Pancreas (tissue), 10 donors: ENCODE measurements around the gene NFIA. TPM values are rescaled to one million over a fixed set of nuclear protein-coding genes. Genes with fewer than 3 reads are reported as not detected.
A peak's percentile ranks its signal among the peaks of the same experiment; 100 is the strongest.

Experiments
- ATAC-seq, 4 donors: fragments of 200-7000 bp; cut with Tn5 transposase; one replicate each; pipeline versions ENCODE4 v1.8.0 to v1.9.1; 2020; ENCODE audit warnings: mild to moderate bottlenecking in 4 of 4, moderate library complexity in 4 of 4
- DNase-seq, 6 donors: peaks; one replicate each; pipeline ENCODE4 v3.0.0-alpha.2; 2020
- FAIRE-seq: peaks from 2 replicates; lab custom pipeline; 2012; peaks lifted over from hg19 to GRCh38; lab: Jason Lieb, UNC
- H3K27ac ChIP-seq, 4 donors: fragments of 200-600 bp; sonication (generic); 1 replicate in 3 of 4; 2 replicates in 1 of 4; pipeline versions ENCODE4 v1.5.0 to v1.8.0; 2020
- H3K27me3 ChIP-seq, 4 donors: fragments of 200-600 bp; one replicate each; pipeline ENCODE4 v1.8.0; 2021
- H3K36me3 ChIP-seq, 3 donors: fragments of 200-600 bp; sonication (generic) in 1 of 3; one replicate each; pipeline versions ENCODE4 v1.5.0 to v1.8.0; 2020 to 2021
- H3K4me1 ChIP-seq, 3 donors: fragments of 200-600 bp; one replicate each; pipeline ENCODE4 v1.8.0; 2021
- H3K4me3 ChIP-seq, 4 donors: fragments of 200-600 bp; sonication (generic) in 2 of 4; one replicate each; pipeline versions ENCODE4 v1.5.0 to v1.8.0; 2020 to 2021
- H3K9me3 ChIP-seq, 4 donors: fragments of 200-600 bp; one replicate each; pipeline ENCODE4 v1.8.0; 2021
- CTCF ChIP-seq, 4 donors: fragments of 200-600 bp; sonication (generic) in 3 of 4; IDR thresholded peaks; one replicate each; pipeline versions ENCODE4 v1.5.0 to v1.8.0; 2021; ENCODE audit warnings: antibody characterized with exemption in 4 of 4
- WGBS, 2 donors: extraction: QIAGEN DNeasy Blood & Tissue Kit; methylation state at CpG; one replicate each; pipeline ENCODE4 v1.1.7; 2013; 5-methylcytosine and 5-hydroxymethylcytosine counted together
- intact Hi-C, 3 donors: fragments of 100-400 bp; cut with DNase I; formaldehyde crosslinking; loops; one replicate each; pipeline versions ENCODE4 v1.11.1 to v1.14.2; 2022
- polyA plus RNA-seq, 2 donors: library from polyadenylated mRNA; stranded (reverse); fragments of 200-250 nt; gene quantifications; one replicate each; pipeline ENCODE4 v1.2.3, GENCODE V29; 2013
- total RNA-seq, 6 donors: library from RNA; stranded (reverse); fragmentation: NEBNext Ultra II Directional in 4 of 6; extraction: Animal tissue kit (Norgen Biotek cat#: 25700) in 4 of 6; gene quantifications; one replicate each; pipeline versions ENCODE4 v1.2.1 to v1.2.4, GENCODE V29; 2021 to 2023
- donor health status: healthy with polysubstance abuse.
- donor health status: DM: no; HTN: no; CAD: no; lungs with moderate emphysema.
- donor health status: DM: no; HTN: no; CAD: no.
- donor health status: control.
- donor health status: control.
- donor health status: Bipolar disorder and iron deficiency.
- donor health status: DM: yes; HTN: yes; CAD: no.
- donor health status: DM: no; HTN: no; CAD: no.
- donor health status: DM: no; HTN: no; CAD: no.
- donor health status: DM: yes; HTN: yes; CAD: no.

NFIA gene
- total and polyA plus RNA-seq, 8 donors: 4.9 to 48.1 (median 30.2) TPM

- Histone ChIP-seq H3K36me3 (no peaks in the 10 kb centered on the region), H3K4me1 (peaks cover 6 to 22% (median 8%) of the 10 kb centered on the region in 3 donors), H3K9me3 (no peaks in the 10 kb centered on the region), H3K27me3 (no peaks in the 10 kb centered on the region), H3K4me3 (peak overlapping the region in 2 of 4 donors; percentile 86 to 91), H3K27ac (peak overlapping the region in 3 of 4 donors; percentile 94 to 99 (median 95))
- DNase-seq (no peak), FAIRE-seq (no peak), ATAC-seq (no peak)
- intact Hi-C loops: loop anchor here in 1 of 3 donors (10.0 kb wide), 1 partner anchor 283 kb away; no protein-coding TSS in a partner anchor
- 31 to 41% methylated on average over 4 of the region's 4 CpGs for WGBS, 2 donors
- no peak for TF ChIP-seq CTCF (IDR thresholded peaks at IDR 0.05)
Measured at GRCh38 chr1:61051443-61051718, 31.0 kb upstream of the NFIA start.

- ATAC-seq: no peak
- intact Hi-C loops: loop anchor here in 1 of 3 donors (10.0 kb wide), 1 partner anchor 283 kb away; no protein-coding TSS in a partner anchor
- peak in 1 of 6 donors; percentile 16 for DNase-seq
- H3K9me3 ChIP-seq: no peaks in the 10 kb centered on the region
- H3K27ac ChIP-seq: peak overlapping the region in 1 of 4 donors; percentile 95
- TF ChIP-seq CTCF (IDR thresholded peaks at IDR 0.05): no peak
- no peak for FAIRE-seq
- peaks cover 6 to 22% (median 8%) of the 10 kb centered on the region in 3 donors for H3K4me1 ChIP-seq
- 93 to 95% methylated on average over 23 of the region's 23 CpGs for WGBS, 2 donors
- H3K27me3 ChIP-seq: no peaks in the 10 kb centered on the region
- peak overlapping the region in 2 of 4 donors; percentile 86 to 91 for H3K4me3 ChIP-seq
- no peaks in the 10 kb centered on the region for H3K36me3 ChIP-seq
Measured at GRCh38 chr1:61051719-61052394, 30.5 kb upstream of the NFIA start.

- Histone ChIP-seq H3K27me3 (no peaks in the 10 kb centered on the region), H3K36me3 (no peaks in the 10 kb centered on the region), H3K9me3 (no peaks in the 10 kb centered on the region), H3K27ac (peak overlapping the region in 1 of 4 donors; percentile 21), H3K4me1 (peaks cover 6 to 22% (median 8%) of the 10 kb centered on the region in 3 donors), H3K4me3 (no peak overlapping the region)
- TF ChIP-seq CTCF (IDR thresholded peaks at IDR 0.05): no peak
- WGBS, 2 donors: 86 to 92% methylated on average over 10 of the region's 10 CpGs
- intact Hi-C loops: loop anchor here in 1 of 3 donors (10.0 kb wide), 1 partner anchor 282 kb away; no protein-coding TSS in a partner anchor
- FAIRE-seq (no peak), DNase-seq (no peak), ATAC-seq (no peak)
Measured at GRCh38 chr1:61052395-61053225, 29.8 kb upstream of the NFIA start.

GRCh38 chr1:61053226-61053711, 29.1 kb upstream of the NFIA start:
- Histone ChIP-seq H3K9me3 (no peaks in the 10 kb centered on the region), H3K4me1 (peaks cover 6 to 22% (median 8%) of the 10 kb centered on the region in 3 donors), H3K27ac (peak overlapping the region in 3 of 4 donors; percentile 13 to 38 (median 36)), H3K36me3 (no peaks in the 10 kb centered on the region), H3K27me3 (no peaks in the 10 kb centered on the region), H3K4me3 (peak overlapping the region in 2 of 4 donors; percentile 37 to 47)
- intact Hi-C loops: loop anchor here in 1 of 3 donors (10.0 kb wide), 1 partner anchor 282 kb away; no protein-coding TSS in a partner anchor
- no peak for ATAC-seq
- 51 to 60% methylated on average over 10 of the region's 10 CpGs for WGBS, 2 donors
- DNase-seq: no peak
- no peak for FAIRE-seq
- TF ChIP-seq CTCF (IDR thresholded peaks at IDR 0.05): no peak
